DMS53 (cell line): ENCODE measurements around the gene KIF6.

Experiments
- DNase-seq: peaks from one replicate; lab custom pipeline; 2025; lab: John Stamatoyannopoulos, UW

The KIF6 gene

GRCh38 chr6:39593646-39594045 lies 131.6 kb downstream of the KIF6 start:
- DNase-seq: no peak

GRCh38 chr6:39590871-39591393 lies 134.3 kb downstream of the KIF6 start:
- no peak for DNase-seq

- no peak for DNase-seq
These were observed 138.1 kb downstream of the KIF6 start for GRCh38 chr6:39587080-39587479.

- DNase-seq: no peak
These were observed 139.6 kb downstream of the KIF6 start for GRCh38 chr6:39585641-39586040.

- no peak for DNase-seq
These were observed 147.6 kb downstream of the KIF6 start for GRCh38 chr6:39577446-39578165.

DNA sequence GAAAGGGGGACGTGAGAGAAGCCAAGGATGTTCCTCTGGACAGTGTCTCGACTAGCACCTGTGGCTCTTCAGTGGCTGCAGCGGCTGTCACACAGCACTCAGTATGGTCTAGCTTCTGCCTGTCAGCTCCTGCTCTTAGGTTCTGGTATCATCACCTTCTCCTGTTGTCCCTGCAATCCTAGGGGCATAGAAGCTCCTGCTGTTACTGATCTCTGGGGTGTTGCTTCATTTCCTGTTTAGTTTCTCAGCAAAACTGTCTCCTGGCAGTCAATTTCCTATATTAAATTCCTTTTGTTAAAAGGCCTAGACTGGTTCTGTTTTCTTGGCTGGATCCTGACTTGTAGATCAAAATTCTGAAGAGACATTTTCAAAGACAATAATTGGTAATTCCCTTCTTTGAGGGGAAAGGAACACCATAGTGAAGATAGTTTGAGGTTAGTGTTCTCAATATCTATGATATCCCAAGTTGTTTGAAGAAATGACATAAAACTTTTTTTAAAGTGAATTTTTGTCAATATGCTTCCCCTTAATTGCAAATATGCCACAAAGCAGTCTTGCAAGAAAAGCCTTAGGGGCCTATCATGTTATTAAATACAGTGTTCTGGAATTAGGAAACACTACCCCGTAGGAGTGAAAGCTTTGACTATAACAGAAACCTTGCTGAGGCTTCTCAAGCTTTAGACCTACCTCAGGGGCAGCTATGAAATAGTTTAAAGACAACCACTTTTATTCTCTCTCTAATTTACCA lies 148.5 kb downstream of the KIF6 start:
- DNase-seq: no peak

DNA sequence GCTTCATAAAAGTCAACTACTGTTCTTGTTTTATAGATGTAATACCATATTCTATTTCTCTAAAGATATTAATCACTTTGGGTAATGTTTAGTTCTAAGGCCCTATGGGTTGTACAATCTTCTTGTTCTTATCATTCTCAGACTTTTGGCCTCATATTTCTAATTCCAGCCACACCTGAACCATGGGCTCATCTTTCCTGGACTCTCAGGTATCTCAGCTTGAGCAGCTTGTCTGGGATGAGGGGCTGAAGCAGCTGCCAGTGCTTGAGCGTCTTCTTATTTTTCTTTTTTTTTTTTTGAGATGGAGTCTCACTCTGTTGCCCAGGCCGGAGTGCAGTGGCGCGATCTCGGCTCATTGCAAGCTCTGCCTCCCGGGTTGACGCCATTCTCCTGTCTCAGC lies 150.2 kb downstream of the KIF6 start:
- no peak for DNase-seq

- no peak for DNase-seq
These were observed 151.7 kb downstream of the KIF6 start for GRCh38 chr6:39573541-39573940.

- DNase-seq: no peak
These were observed 152.4 kb downstream of the KIF6 start for GRCh38 chr6:39572661-39573340.

DNA sequence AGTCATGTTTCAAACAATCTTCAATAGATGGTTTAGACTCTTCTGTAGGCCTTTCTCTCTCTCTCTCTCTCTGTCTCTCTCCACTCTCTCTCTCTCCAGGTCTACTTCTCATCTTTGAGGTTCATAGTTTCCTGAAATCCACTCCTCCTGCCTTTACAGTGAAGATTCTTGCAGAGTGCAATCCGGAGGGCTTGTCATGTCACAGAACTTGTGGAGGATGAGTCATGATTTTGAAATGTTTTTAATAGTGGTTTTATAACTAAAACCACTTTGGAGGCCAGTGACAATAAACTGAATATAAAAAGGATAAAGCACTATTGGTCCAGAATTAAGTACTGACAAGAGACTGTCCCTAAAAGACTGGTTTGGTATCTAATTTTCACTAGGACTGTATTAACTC lies 156.3 kb downstream of the KIF6 start:
- DNase-seq: no peak

DNA sequence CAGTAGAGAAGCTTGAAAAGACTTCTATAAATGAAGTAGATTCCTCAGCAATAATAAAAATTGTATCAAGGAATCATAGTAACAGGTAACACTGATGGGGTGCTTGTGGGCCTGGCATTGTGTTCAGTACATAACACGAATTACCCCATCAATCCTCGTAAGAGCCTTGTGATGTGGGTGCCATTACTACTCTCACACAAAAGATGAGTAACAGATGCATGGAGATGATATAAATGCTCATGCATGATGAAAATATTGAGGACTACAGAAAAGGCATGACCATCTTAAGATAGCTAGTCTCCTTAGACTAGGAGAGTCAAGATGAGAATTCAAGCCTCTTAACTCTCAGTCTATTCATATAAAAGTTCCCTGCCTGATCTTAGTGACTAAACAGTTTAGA lies 158.1 kb downstream of the KIF6 start:
- DNase-seq: no peak

GRCh38 chr6:39566456-39566855 lies 158.8 kb downstream of the KIF6 start:
- DNase-seq: no peak

DNA sequence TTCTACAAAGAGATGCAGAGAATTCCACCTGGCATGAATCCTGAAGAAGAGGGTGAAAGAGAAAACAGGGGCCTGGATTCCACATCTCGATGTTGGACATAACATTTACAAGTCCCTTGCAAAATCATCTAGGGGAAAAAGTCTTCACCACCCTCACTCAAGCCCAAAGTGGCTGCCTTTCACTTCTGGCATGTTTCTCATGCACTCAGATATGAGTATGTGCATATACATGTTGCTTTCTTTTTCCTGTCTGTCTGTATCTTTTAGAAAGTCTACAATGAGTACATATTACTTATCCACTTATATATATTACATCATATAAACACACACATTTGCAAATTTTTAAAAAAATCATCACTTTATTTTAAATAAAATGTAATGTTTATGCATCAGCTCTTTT lies 159.3 kb downstream of the KIF6 start:
- DNase-seq: no peak

- no peak for DNase-seq
These were observed 161.5 kb downstream of the KIF6 start for GRCh38 chr6:39563566-39564311.

- DNase-seq: no peak
These were observed 163.5 kb downstream of the KIF6 start for GRCh38 chr6:39561536-39562266.

DNA sequence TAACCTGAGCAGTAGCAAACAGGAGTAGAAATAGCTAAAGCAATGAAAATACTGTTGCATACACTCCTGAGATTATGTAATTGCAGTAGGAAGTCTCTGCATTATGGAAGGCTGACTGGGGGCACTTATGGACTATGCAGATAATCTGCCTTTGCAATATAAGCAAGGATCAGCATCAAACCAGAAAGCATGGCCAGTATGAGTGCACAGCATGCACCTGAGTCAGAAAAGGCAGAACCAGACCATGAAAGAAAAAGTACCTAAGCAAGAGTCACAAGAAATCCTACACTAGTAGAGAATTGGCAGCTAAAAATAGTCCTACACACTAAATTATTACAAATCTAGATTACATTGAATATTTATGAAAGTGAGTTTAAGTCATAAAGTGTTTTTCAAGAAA lies 164.3 kb downstream of the KIF6 start:
- no peak for DNase-seq

DNA sequence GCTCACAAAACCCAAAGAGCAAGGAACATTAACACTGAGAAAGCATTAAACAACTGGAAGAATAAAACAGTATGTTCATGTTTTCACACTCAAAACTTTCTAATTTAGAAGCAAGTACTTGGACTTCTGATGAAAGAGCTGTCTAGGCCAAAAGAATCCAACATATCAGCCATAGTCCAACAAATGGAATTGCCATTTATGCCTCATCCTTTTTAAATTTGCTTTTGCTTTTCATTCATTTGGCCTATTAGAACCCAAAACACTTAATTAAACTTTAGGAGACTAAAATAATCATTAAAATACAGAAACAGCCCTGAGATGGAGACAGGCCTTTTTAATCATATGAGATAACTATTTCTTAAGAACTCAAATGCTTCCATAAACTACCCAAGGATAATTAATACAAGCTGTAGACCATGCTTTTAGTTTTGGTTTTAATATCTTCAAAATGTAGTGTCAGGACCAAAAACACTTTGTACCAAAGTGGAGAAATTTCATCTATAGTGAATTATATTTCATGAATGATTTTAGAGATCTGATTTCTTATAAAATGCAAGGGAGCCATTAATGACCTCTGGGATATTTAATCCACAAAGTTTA lies 166.5 kb downstream of the KIF6 start:
- no peak for DNase-seq

GRCh38 chr6:39558079-39558478 lies 167.1 kb downstream of the KIF6 start:
- DNase-seq: no peak

DNA sequence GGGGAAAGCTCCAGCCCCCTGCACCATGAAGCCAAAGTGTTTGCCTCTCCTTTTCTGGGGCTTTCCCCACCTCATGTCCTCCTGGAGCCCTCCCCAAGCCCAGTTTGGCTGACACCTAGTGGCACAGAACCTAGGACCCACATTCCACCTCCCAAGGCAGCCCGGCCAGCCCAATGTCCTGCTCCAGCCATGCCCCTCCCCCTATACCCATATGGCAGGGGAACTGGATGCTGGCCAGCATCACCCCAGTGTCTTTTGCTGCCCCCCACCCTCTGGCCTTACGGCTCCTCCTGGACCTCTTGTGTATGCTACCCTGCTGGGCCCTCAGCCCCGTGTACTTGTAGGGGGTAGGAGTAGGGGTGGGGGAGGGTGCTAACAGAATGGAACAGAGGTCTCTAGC lies 170.1 kb downstream of the KIF6 start:
- DNase-seq: no peak

DNA sequence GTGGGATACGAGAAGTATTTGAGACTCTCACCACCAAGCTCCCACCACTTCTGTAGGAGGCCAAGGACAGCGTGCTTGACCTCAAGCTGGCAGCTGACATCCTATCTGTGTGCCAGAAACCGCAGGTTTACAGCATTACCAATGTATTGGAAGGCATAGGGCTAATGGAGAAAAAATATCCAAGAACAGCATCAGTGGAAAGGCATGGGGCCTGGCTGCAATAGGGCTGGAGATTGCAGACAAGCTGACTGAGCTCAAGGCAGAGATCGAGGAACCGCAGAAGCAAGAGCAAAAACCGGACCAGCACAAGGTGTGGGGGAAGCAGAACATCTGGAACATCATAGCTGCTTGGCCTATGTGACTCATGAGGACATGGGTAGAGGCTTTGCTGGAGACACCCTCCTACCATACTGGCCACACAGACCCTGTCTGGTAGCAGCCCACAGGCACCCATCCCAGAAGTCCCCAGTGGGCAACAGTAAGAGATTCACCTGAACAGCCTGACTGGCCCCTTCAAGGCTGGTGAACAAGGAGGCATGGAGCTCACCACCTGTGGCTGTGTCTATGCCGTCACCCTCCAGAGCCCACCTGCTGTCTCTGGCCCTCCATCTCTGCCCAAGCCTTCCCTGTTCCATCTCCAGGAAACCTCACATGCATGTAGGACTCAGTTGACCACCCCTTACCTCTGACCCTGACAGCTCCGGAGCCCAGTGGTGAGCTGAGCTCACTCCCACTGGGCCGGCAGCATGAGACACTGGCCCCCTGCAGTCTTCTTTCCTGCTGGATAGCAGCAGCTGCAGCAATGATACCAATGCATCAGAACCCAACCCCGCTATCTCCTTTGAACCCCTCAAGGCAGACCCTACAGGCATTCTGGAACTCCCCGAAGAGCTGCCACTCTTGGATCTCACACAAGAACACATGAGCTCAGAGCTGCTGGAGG lies 171.1 kb downstream of the KIF6 start:
- DNase-seq: no peak
